Measurements from ENCODE around the gene PPP1R26. TPM values are rescaled to one million over a fixed set of nuclear protein-coding genes. Genes with fewer than 3 reads are reported as not detected.
A peak's percentile ranks its signal among the peaks of the same experiment; 100 is the strongest.

PPP1R26 gene
- total and polyA plus RNA-seq, 9 of the 15 experiments (the other 6 are each of a cell fraction or from before 2014, with no cell fraction given): 0.77 to 26.8 (median 9.3) TPM

GRCh38 chr9:135488013-135488330 lies 8.4 kb downstream of the PPP1R26 start:
- 94% methylated on average over 18 of the region's 18 CpGs for WGBS (ENCODE audit: insufficient coverage, low coverage, missing lambda C conversion rate)
- no TSS peak for BruUV-seq (replicated peaks)
- Histone ChIP-seq H3K36me3 (ENCODE audit: control insufficient read depth, insufficient read depth, low read length) (peaks cover 51% of the 10 kb centered on the region; the same call in 1 of the 3 replicates), H3K9ac (ENCODE audit: insufficient read depth in 1 of 2, low read depth in 2 of 2, low read length in 2 of 2) (no peak overlapping the region; a peak in 1 of 4 replicates), H4K20me1 (replicated peaks; ENCODE audit: control insufficient read depth, insufficient read depth, low read length) (no peaks in the 10 kb centered on the region), H3K27ac (ENCODE audit: extremely low read depth, low read depth, low read length) (no peak overlapping the region), H3K9me3 (replicated peaks; ENCODE audit: control insufficient read depth, insufficient read depth, low read depth, low read length) (no peaks in the 10 kb centered on the region), H2AFZ (ENCODE audit: low read depth, low read length) (no peak overlapping the region), H3K9me1 (ENCODE audit: control insufficient read depth, insufficient read depth, low read length) (no peaks in the 10 kb centered on the region), H3K4me2 (ENCODE audit: insufficient read depth, low read length) (no peak overlapping the region), H3K27me3 (ENCODE audit: control insufficient read depth in 2 of 2, insufficient read depth in 2 of 2, low read length in 2 of 2) (no peaks in the 10 kb centered on the region), H3K79me2 (ENCODE audit: control insufficient read depth, insufficient read depth, low read length) (no peaks in the 10 kb centered on the region), H3K4me3 (no peak overlapping the region), H3K4me1 (replicated peaks in 1 of 2; ENCODE audit: control insufficient read depth in 2 of 2, insufficient read depth in 2 of 2, low read length in 2 of 2) (peaks cover 2 to 12% of the 10 kb centered on the region in 2 experiments; a peak in 2 of 5 replicates)
- no peak for DNase-seq (ENCODE audit: extremely low read depth in 1 of 4, low spot score in 3 of 4)
- CTCF ChIA-PET (ENCODE audit: low intra/inter-chr PET ratio): no interaction called here
- TF ChIP-seq ZZZ3 (IDR thresholded peaks at IDR 0.05) (no peak), KDM5B (IDR thresholded peaks at IDR 0.05; ENCODE audit: insufficient replicate concordance, low read depth, low read length) (no peak), BDP1 (IDR thresholded peaks at IDR 0.05; ENCODE audit: insufficient read depth, insufficient read length) (no peak), CTBP1 (IDR thresholded peaks at IDR 0.05; ENCODE audit: borderline replicate concordance) (no peak)
- no peak for FAIRE-seq
- intact Hi-C loops (cut with micrococcal nuclease) (no loop called here), in situ Hi-C loops (cut with MboI) (no loop called here)
- POLR2A ChIA-PET: interaction anchor here (0.5 to 1.2 kb wide), 4 partner anchors 11 to 87 kb away, joined by 3 to 5 read pairs (median 4); no protein-coding TSS in a partner anchor
- no peak for ATAC-seq

GRCh38 chr9:135488527-135488926 lies 8.9 kb downstream of the PPP1R26 start:
- ATAC-seq (no peak), DNase-seq (ENCODE audit: extremely low read depth in 1 of 4, low spot score in 3 of 4) (no peak), FAIRE-seq (no peak)
- ChIA-PET CTCF (ENCODE audit: low intra/inter-chr PET ratio) (no interaction called here), POLR2A (interaction anchor here (0.6 to 1.2 kb wide), 3 partner anchors 12 to 86 kb away, joined by 3 to 5 read pairs (median 4); no protein-coding TSS in a partner anchor)
- 86% methylated on average over 16 of the region's 17 CpGs for WGBS (ENCODE audit: insufficient coverage, low coverage, missing lambda C conversion rate)
- Histone ChIP-seq H3K79me2 (ENCODE audit: control insufficient read depth, insufficient read depth, low read length) (no peaks in the 10 kb centered on the region), H3K27me3 (ENCODE audit: control insufficient read depth in 2 of 2, insufficient read depth in 2 of 2, low read length in 2 of 2) (no peaks in the 10 kb centered on the region), H4K20me1 (replicated peaks; ENCODE audit: control insufficient read depth, insufficient read depth, low read length) (no peaks in the 10 kb centered on the region), H3K4me3 (no peak overlapping the region), H3K4me1 (replicated peaks in 1 of 2; ENCODE audit: control insufficient read depth in 2 of 2, insufficient read depth in 2 of 2, low read length in 2 of 2) (peaks cover 2 to 15% of the 10 kb centered on the region in 2 experiments; a peak in 2 of 5 replicates), H3K9ac (ENCODE audit: insufficient read depth in 1 of 2, low read depth in 2 of 2, low read length in 2 of 2) (no peak overlapping the region; a peak in 1 of 4 replicates), H3K36me3 (ENCODE audit: control insufficient read depth, insufficient read depth, low read length) (peaks cover 46% of the 10 kb centered on the region; the same call in 1 of the 3 replicates), H3K9me3 (replicated peaks; ENCODE audit: control insufficient read depth, insufficient read depth, low read depth, low read length) (no peaks in the 10 kb centered on the region), H3K4me2 (ENCODE audit: insufficient read depth, low read length) (no peak overlapping the region), H3K27ac (ENCODE audit: extremely low read depth, low read depth, low read length) (no peak overlapping the region), H3K9me1 (ENCODE audit: control insufficient read depth, insufficient read depth, low read length) (no peaks in the 10 kb centered on the region), H2AFZ (ENCODE audit: low read depth, low read length) (no peak overlapping the region)
- in situ Hi-C loops (cut with MboI): no loop called here
- TF ChIP-seq ZBTB1 (CRISPR knock-in tag; IDR thresholded peaks at IDR 0.05; ENCODE audit: borderline replicate concordance, low read depth) (no peak), SMC3 (conservative IDR thresholded peaks at IDR 0.05; ENCODE audit: insufficient read depth, low read depth, low read length) (no peak)
- BruUV-seq (replicated peaks): TSS peak; percentile 27
- intact Hi-C loops (cut with micrococcal nuclease): no loop called here

Data from K562 (cell line).